Neural progenitor cell (in vitro differentiated cells): ENCODE measurements around the gene CLIC5. TPM values are rescaled to one million over a fixed set of nuclear protein-coding genes. Genes with fewer than 3 reads are reported as not detected.

Source experiments
- DNase-seq: peaks from one replicate; pipeline ENCODE4 v3.0.0-alpha.2; 2016; ENCODE audit warnings: low spot score
- H2AFZ ChIP-seq: fragments of 200-600 bp; sonication (generic); replicated peaks from 2 replicates; pipeline ENCODE4 v1.6.1; 2016; ENCODE audit warnings: antibody characterized with exemption
- H3F3A ChIP-seq: fragments of 200-600 bp; sonication (generic); 2 replicates; pipeline ENCODE4 v1.6.1; 2016; ENCODE audit warnings: antibody characterized with exemption, low read depth
- H3K27ac ChIP-seq: fragments of 200-600 bp; sonication (generic); 2 replicates; pipeline ENCODE4 v1.5.1; 2016; ENCODE audit warnings: mild to moderate bottlenecking
- H3K27me3 ChIP-seq: fragments of 200-600 bp; sonication (generic); 2 replicates; pipeline ENCODE4 v1.6.1; 2016; ENCODE audit warnings: mild to moderate bottlenecking, moderate library complexity
- H3K36me3 ChIP-seq: fragments of 200-600 bp; sonication (generic); 2 replicates; pipeline ENCODE4 v1.5.1; 2016
- H3K4me1 ChIP-seq: fragments of 200-600 bp; sonication (generic); 2 replicates; pipeline ENCODE4 v1.6.1; 2016; ENCODE audit warnings: mixed run types
- H3K4me2 ChIP-seq: fragments of 200-600 bp; sonication (generic); 2 replicates; pipeline ENCODE4 v1.6.1; 2016
- H3K4me3 ChIP-seq: fragments of 200-600 bp; sonication (generic); 2 replicates; pipeline ENCODE4 v1.5.1; 2016
- H3K79me2 ChIP-seq: fragments of 200-600 bp; sonication (generic); 2 replicates; pipeline ENCODE4 v1.6.1; 2016; ENCODE audit warnings: low read depth
- H3K9ac ChIP-seq: fragments of 200-600 bp; sonication (generic); 2 replicates; pipeline ENCODE4 v1.6.1; 2016
- H3K9me3 ChIP-seq: fragments of 200-600 bp; sonication (generic); 2 replicates; pipeline ENCODE4 v1.5.1; 2016; ENCODE audit warnings: low read depth
- H4K20me1 ChIP-seq: fragments of 200-600 bp; sonication (generic); 2 replicates; pipeline ENCODE4 v1.6.1; 2016; ENCODE audit warnings: low read depth
- H3K27ac Mint-ChIP-seq: 3 replicates; pipeline ENCODE4 v1.8.0; 2021; ENCODE audit warnings: mixed read lengths
- H3K27me3 Mint-ChIP-seq: 2 replicates; pipeline ENCODE4 v1.8.0; 2022; ENCODE audit warnings: low read depth, mild to moderate bottlenecking, inconsistent platforms, moderate library complexity, mixed read lengths; ENCODE audit not compliant: insufficient read depth
- H3K36me3 Mint-ChIP-seq: 3 replicates; pipeline ENCODE4 v1.8.0; 2021; ENCODE audit warnings: mixed read lengths
- H3K4me1 Mint-ChIP-seq: 3 replicates; pipeline ENCODE4 v1.8.0; 2021; ENCODE audit warnings: mixed read lengths
- H3K4me3 Mint-ChIP-seq: 3 replicates; pipeline ENCODE4 v1.8.0; 2021; ENCODE audit warnings: mild to moderate bottlenecking, moderate library complexity, mixed read lengths
- H3K9me3 Mint-ChIP-seq: 3 replicates; pipeline ENCODE4 v1.8.0; 2020; ENCODE audit warnings: mixed read lengths
- EZH2 ChIP-seq: fragments of 200-600 bp; sonication (generic); IDR thresholded peaks from 2 replicates; pipeline ENCODE4 v1.6.1; 2017; ENCODE audit warnings: antibody characterized with exemption, mild to moderate bottlenecking, moderate library complexity
- EZH2phosphoT487 ChIP-seq: fragments of 200-600 bp; sonication (generic); IDR thresholded peaks from 2 replicates; pipeline ENCODE4 v1.6.1; 2017; ENCODE audit warnings: antibody characterized with exemption
- total RNA-seq: library from RNA; depleted of rRNA; stranded (reverse); fragments of >200 nt; gene quantifications from 2 replicates; pipeline ENCODE4 v1.2.3, GENCODE V29; 2015; ENCODE audit warnings: low replicate concordance
- TF ChIP-seq, protein P1 (sequence below): fragments of 200-600 bp; sonication (generic); IDR thresholded peaks from 2 replicates; pipeline ENCODE4 v1.5.1; 2017; ENCODE audit warnings: antibody characterized with exemption, mild to moderate bottlenecking

CLIC5 gene
- total RNA-seq, 1 donor from 2014 or later = not detected

- peaks cover 41% of the 10 kb centered on the region for H3K27me3 ChIP-seq
- DNase-seq = no peak
- H2AFZ ChIP-seq = no peak overlapping the region
- H3K36me3 ChIP-seq = no peaks in the 10 kb centered on the region
- H3K4me3 ChIP-seq = no peak overlapping the region
- H4K20me1 ChIP-seq = no peaks in the 10 kb centered on the region
- H3K4me2 ChIP-seq = no peak overlapping the region
- no peaks in the 10 kb centered on the region for H3K9me3 ChIP-seq
- no peaks in the 10 kb centered on the region for H3K79me2 ChIP-seq
- Mint-ChIP-seq H3K4me1 (peaks cover 20% of the 10 kb centered on the region), H3K9me3 (no peaks in the 10 kb centered on the region), H3K27ac (no peak overlapping the region), H3K27me3 (peaks cover 4% of the 10 kb centered on the region), H3K36me3 (no peaks in the 10 kb centered on the region), H3K4me3 (no peak overlapping the region)
- H3K9ac ChIP-seq = no peak overlapping the region
- H3F3A ChIP-seq = peaks cover 27% of the 10 kb centered on the region
- H3K27ac ChIP-seq = no peak overlapping the region
- peaks cover 34% of the 10 kb centered on the region for H3K4me1 ChIP-seq
- TF ChIP-seq, protein P1, sequence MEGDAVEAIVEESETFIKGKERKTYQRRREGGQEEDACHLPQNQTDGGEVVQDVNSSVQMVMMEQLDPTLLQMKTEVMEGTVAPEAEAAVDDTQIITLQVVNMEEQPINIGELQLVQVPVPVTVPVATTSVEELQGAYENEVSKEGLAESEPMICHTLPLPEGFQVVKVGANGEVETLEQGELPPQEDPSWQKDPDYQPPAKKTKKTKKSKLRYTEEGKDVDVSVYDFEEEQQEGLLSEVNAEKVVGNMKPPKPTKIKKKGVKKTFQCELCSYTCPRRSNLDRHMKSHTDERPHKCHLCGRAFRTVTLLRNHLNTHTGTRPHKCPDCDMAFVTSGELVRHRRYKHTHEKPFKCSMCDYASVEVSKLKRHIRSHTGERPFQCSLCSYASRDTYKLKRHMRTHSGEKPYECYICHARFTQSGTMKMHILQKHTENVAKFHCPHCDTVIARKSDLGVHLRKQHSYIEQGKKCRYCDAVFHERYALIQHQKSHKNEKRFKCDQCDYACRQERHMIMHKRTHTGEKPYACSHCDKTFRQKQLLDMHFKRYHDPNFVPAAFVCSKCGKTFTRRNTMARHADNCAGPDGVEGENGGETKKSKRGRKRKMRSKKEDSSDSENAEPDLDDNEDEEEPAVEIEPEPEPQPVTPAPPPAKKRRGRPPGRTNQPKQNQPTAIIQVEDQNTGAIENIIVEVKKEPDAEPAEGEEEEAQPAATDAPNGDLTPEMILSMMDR = no peak
- TF ChIP-seq EZH2 (no peak), EZH2phosphoT487 (no peak)
Observed at GRCh38 chr6:45924763-45925342, 90.8 kb downstream of the CLIC5 start.

DNA sequence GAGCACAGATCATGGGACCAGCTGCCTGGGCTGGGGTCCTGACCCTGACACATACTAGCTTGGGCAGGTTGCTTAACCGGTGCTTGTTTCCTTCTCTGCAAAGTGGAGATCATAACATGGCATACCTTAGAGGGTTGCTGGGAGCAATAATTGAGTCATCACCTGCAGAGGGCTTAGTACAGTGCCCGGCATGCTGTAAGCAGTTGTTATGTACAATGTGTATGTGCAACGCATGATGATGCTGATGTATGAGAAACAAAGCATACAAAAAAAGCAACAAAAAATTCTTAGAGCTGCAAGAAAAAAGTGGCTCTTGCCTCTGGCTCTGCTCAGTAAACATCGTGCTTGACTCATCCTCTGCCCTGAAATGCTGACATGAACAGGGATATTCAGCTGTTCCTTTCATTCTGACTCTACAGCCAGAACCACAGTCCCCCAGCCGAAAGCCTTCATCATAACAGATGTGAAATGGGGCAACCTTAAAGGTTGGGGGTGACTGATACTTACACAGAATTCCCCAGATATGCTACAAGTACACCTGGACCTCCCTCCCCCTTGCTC, 91.7 kb downstream of the CLIC5 start:
- Histone ChIP-seq H3K4me1 (peaks cover 24% of the 10 kb centered on the region), H3K4me2 (no peak overlapping the region), H3K9me3 (no peaks in the 10 kb centered on the region), H3K36me3 (no peaks in the 10 kb centered on the region), H2AFZ (no peak overlapping the region), H4K20me1 (no peaks in the 10 kb centered on the region), H3K27me3 (peaks cover 36% of the 10 kb centered on the region), H3K79me2 (no peaks in the 10 kb centered on the region), H3K4me3 (no peak overlapping the region), H3K9ac (no peak overlapping the region), H3F3A (peaks cover 26% of the 10 kb centered on the region), H3K27ac (no peak overlapping the region)
- H3K4me1 Mint-ChIP-seq = peaks cover 20% of the 10 kb centered on the region
- peaks cover 4% of the 10 kb centered on the region for H3K27me3 Mint-ChIP-seq
- TF ChIP-seq, protein P1 = no peak
- no peak for TF ChIP-seq EZH2phosphoT487
- TF ChIP-seq EZH2 = no peak
- no peak for DNase-seq
- H3K4me3 Mint-ChIP-seq = no peak overlapping the region
- no peaks in the 10 kb centered on the region for H3K9me3 Mint-ChIP-seq
- no peaks in the 10 kb centered on the region for H3K36me3 Mint-ChIP-seq
- no peak overlapping the region for H3K27ac Mint-ChIP-seq

DNA sequence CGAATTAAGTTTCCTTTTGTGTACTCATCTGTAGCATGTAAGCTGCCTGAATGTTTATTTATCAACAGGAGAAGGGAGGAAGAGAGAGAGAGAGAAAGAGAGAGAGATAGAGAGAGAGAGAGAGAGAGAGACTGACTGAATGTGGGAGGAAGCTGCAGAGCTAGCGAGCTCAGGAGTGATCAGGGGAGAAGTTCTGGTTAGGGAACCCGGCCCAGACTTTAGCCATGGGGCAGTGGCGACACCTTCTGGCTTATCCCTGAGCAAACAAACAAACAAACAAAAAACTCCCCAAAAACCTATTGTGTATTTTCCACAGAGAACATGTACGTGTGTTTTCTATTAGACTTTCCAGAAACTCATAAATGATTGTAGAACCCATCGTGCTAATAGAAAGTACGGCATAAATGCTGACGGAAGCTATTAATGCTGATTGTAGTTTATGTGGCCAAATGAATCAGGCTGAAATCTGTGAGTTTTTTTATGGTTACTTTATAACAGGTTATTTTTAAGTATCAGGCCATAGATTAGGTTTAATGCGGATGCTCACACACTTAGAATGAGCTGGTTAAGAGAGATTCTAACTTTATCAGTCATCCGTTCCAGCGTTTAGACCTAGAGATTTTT, 92.8 kb downstream of the CLIC5 start:
- Histone ChIP-seq H3K79me2 (no peaks in the 10 kb centered on the region), H3K9me3 (no peaks in the 10 kb centered on the region), H3K4me3 (no peak overlapping the region), H3K36me3 (no peaks in the 10 kb centered on the region), H2AFZ (no peak overlapping the region), H4K20me1 (no peaks in the 10 kb centered on the region), H3F3A (peaks cover 15% of the 10 kb centered on the region), H3K9ac (no peak overlapping the region), H3K27ac (no peak overlapping the region), H3K4me2 (no peak overlapping the region), H3K4me1 (peaks cover 14% of the 10 kb centered on the region), H3K27me3 (peaks cover 36% of the 10 kb centered on the region)
- no peaks in the 10 kb centered on the region for H3K9me3 Mint-ChIP-seq
- H3K27ac Mint-ChIP-seq = no peak overlapping the region
- H3K27me3 Mint-ChIP-seq = peaks cover 6% of the 10 kb centered on the region
- no peak for TF ChIP-seq EZH2phosphoT487
- TF ChIP-seq, protein P1 = peak; percentile 84
- peak; percentile 85 for DNase-seq
- peaks cover 14% of the 10 kb centered on the region for H3K4me1 Mint-ChIP-seq
- H3K4me3 Mint-ChIP-seq = no peak overlapping the region
- H3K36me3 Mint-ChIP-seq = no peaks in the 10 kb centered on the region
